ENCODE data around the gene STMND1. TPM values are rescaled to one million over a fixed set of nuclear protein-coding genes. Genes with fewer than 3 reads are reported as not detected.

STMND1 gene
- total RNA-seq, 1 experiment from 2014 or later: not detected

- Histone ChIP-seq H2BK12ac (ENCODE audit: insufficient read length, low read depth, low read length) (no peak overlapping the region), H3K9me3 (ENCODE audit: control insufficient read depth, low read depth, low read length) (no peaks in the 10 kb centered on the region), H3K9ac (ENCODE audit: extremely low read depth, insufficient read length, low read length) (no peak overlapping the region), H2BK15ac (ENCODE audit: low read depth, low read length) (no peak overlapping the region), H3K4me2 (ENCODE audit: insufficient read depth, insufficient read length, low read length) (peak overlapping the region; percentile 40), H3K56ac (ENCODE audit: insufficient read length, low read depth, low read length) (no peak overlapping the region), H4K20me1 (ENCODE audit: control insufficient read depth, insufficient read depth, insufficient read length) (no peaks in the 10 kb centered on the region), H2AK5ac (ENCODE audit: insufficient read length, low read length) (no peak overlapping the region), H3K23ac (ENCODE audit: insufficient read length, low read depth, low read length) (no peak overlapping the region), H3T11ph (ENCODE audit: low read length) (no peak overlapping the region), H2BK120ac (ENCODE audit: low read depth, low read length, poor library complexity, severe bottlenecking) (no peak overlapping the region), H3K27me3 (ENCODE audit: insufficient read depth, low read length) (no peaks in the 10 kb centered on the region), H2BK20ac (ENCODE audit: low read depth, low read length, poor library complexity, severe bottlenecking) (no peak overlapping the region), H4K91ac (ENCODE audit: insufficient read length, low read depth, low read length) (no peak overlapping the region), H3K79me1 (ENCODE audit: insufficient read depth, low read depth, low read length, poor library complexity, severe bottlenecking) (no peaks in the 10 kb centered on the region), H3K4ac (ENCODE audit: low read depth, low read length) (no peak overlapping the region), H3K23me2 (ENCODE audit: insufficient read length, low read depth, low read length, poor library complexity, severe bottlenecking) (no peaks in the 10 kb centered on the region), H2BK5ac (ENCODE audit: insufficient read length, low read length) (no peak overlapping the region), H3K4me1 (ENCODE audit: insufficient read depth, low read length) (no peaks in the 10 kb centered on the region), H3K14ac (ENCODE audit: insufficient read depth, low read length) (no peak overlapping the region), H4K5ac (ENCODE audit: insufficient read length, low read depth, low read length) (no peak overlapping the region), H3K79me2 (ENCODE audit: insufficient read depth, low read length) (no peaks in the 10 kb centered on the region), H4K8ac (replicated peaks; ENCODE audit: insufficient read length, low read depth, low read length) (no peak overlapping the region), H3K27ac (ENCODE audit: insufficient read length, low read depth, low read length) (no peak overlapping the region), H2AFZ (ENCODE audit: low read length) (peak overlapping the region; percentile 97), H3K18ac (ENCODE audit: insufficient read length, low read depth, low read length) (no peak overlapping the region)
- peaks cover 0 to 4% (median 2%) of the 10 kb centered on the region in 3 experiments; a peak in 1 of 7 replicates for H3K36me3 Mint-ChIP-seq (ENCODE audit: insufficient read depth in 1 of 3, low read depth in 3 of 3)
- H3K4me1 Mint-ChIP-seq: 0 out of 4 replicates have a peak, but pooled peaks cover 2 to 4% of the 10 kb centered on the region in 2 experiments
- H3K27ac Mint-ChIP-seq: peak overlapping the region in 1 of 3 experiments; percentile 46; a peak in 1 of 7 replicates
- peak; percentile 87 for DNase-seq
- no CpG with 5 or more reads among the region's 9 CpGs for WGBS (ENCODE audit: extremely low coverage, insufficient read length, low lambda C conversion rate)
- TF ChIP-seq CTCF (conservative IDR thresholded peaks at IDR 0.05): peak; percentile 78
- no peak overlapping the region for H3K4me3 Mint-ChIP-seq
- peaks cover under 1% of the 10 kb centered on the region; the same call in 1 of the 2 replicates for H3K27me3 Mint-ChIP-seq (ENCODE audit: low read depth)
- peaks cover 0 to 8% of the 10 kb centered on the region in 2 experiments; a peak in 3 of 5 replicates for H3K9me3 Mint-ChIP-seq
Measured at GRCh38 chr6:17167327-17167979, 65.6 kb downstream of the STMND1 start.
